ENCODE measurements around the gene GNB5. TPM values are rescaled to one million over a fixed set of nuclear protein-coding genes. Genes with fewer than 3 reads are reported as not detected.

GNB5 gene
- total RNA-seq, 1 donor from 2014 or later: 25.6 TPM

GRCh38 chr15:52086011-52086786, 105.0 kb downstream of the GNB5 start:
- no peaks in the 10 kb centered on the region for H3K27me3 ChIP-seq (ENCODE audit: insufficient read depth, low read length)
- H3K36me3 Mint-ChIP-seq (ENCODE audit: low read depth, unreplicated experiment): no peaks in the 10 kb centered on the region
- FAIRE-seq: no peak

GRCh38 chr15:52085299-52085698, 105.9 kb downstream of the GNB5 start:
- TF ChIP-seq EZH2 (IDR thresholded peaks at IDR 0.05; ENCODE audit: insufficient read depth, low read length): no peak
- TF ChIP-seq CTCF (IDR thresholded peaks at IDR 0.05; ENCODE audit: insufficient read depth, low read depth, low read length): no peak
- Histone ChIP-seq H3K4me1 (ENCODE audit: insufficient read depth, low read length) (no peaks in the 10 kb centered on the region), H3K4me2 (ENCODE audit: low read length) (no peak overlapping the region), H3K9ac (ENCODE audit: low read length) (no peak overlapping the region), H2AFZ (ENCODE audit: low read depth, low read length) (no peak overlapping the region), H3K79me2 (ENCODE audit: insufficient read depth, low read length) (no peaks in the 10 kb centered on the region), H3K36me3 (ENCODE audit: insufficient read depth, low read length) (no peaks in the 10 kb centered on the region), H3K4me3 (ENCODE audit: insufficient read depth, low read depth, low read length) (no peak overlapping the region), H3K27ac (ENCODE audit: low read depth, low read length) (no peak overlapping the region), H3K9me3 (ENCODE audit: insufficient read depth, low read depth, low read length) (peaks cover 4% of the 10 kb centered on the region), H4K20me1 (ENCODE audit: insufficient read depth, low read length) (no peaks in the 10 kb centered on the region), H3K27me3 (ENCODE audit: insufficient read depth, low read length) (no peaks in the 10 kb centered on the region)
- Mint-ChIP-seq H3K4me3 (ENCODE audit: unreplicated experiment) (no peak overlapping the region), H3K9me3 (ENCODE audit: unreplicated experiment) (peaks cover 2% of the 10 kb centered on the region), H3K27me3 (ENCODE audit: low read depth, unreplicated experiment) (no peaks in the 10 kb centered on the region), H3K36me3 (ENCODE audit: low read depth, unreplicated experiment) (no peaks in the 10 kb centered on the region), H3K27ac (ENCODE audit: unreplicated experiment) (no peak overlapping the region), H3K4me1 (ENCODE audit: low read depth, unreplicated experiment) (no peaks in the 10 kb centered on the region)
- DNase-seq (ENCODE audit: low read depth) (no peak), FAIRE-seq (no peak)

More at GRCh38 chr15:52086011-52086786, 105.0 kb downstream of the GNB5 start:
- Mint-ChIP-seq H3K4me3 (ENCODE audit: unreplicated experiment) (no peak overlapping the region), H3K4me1 (ENCODE audit: low read depth, unreplicated experiment) (no peaks in the 10 kb centered on the region), H3K9me3 (ENCODE audit: unreplicated experiment) (peaks cover 2% of the 10 kb centered on the region), H3K27me3 (ENCODE audit: low read depth, unreplicated experiment) (no peaks in the 10 kb centered on the region), H3K27ac (ENCODE audit: unreplicated experiment) (no peak overlapping the region)
- H3K4me3 ChIP-seq (ENCODE audit: insufficient read depth, low read depth, low read length): no peak overlapping the region
- TF ChIP-seq EZH2 (IDR thresholded peaks at IDR 0.05; ENCODE audit: insufficient read depth, low read length) (no peak), CTCF (IDR thresholded peaks at IDR 0.05; ENCODE audit: insufficient read depth, low read depth, low read length) (no peak)
- no peak overlapping the region for H3K4me2 ChIP-seq (ENCODE audit: low read length)
- DNase-seq (ENCODE audit: low read depth): no peak
- H3K4me1 ChIP-seq (ENCODE audit: insufficient read depth, low read length): no peaks in the 10 kb centered on the region
- peaks cover 4% of the 10 kb centered on the region for H3K9me3 ChIP-seq (ENCODE audit: insufficient read depth, low read depth, low read length)
- no peak overlapping the region for H3K9ac ChIP-seq (ENCODE audit: low read length)
- no peaks in the 10 kb centered on the region for H3K79me2 ChIP-seq (ENCODE audit: insufficient read depth, low read length)
- H4K20me1 ChIP-seq (ENCODE audit: insufficient read depth, low read length): no peaks in the 10 kb centered on the region
- no peaks in the 10 kb centered on the region for H3K36me3 ChIP-seq (ENCODE audit: insufficient read depth, low read length)
- H3K27ac ChIP-seq (ENCODE audit: low read depth, low read length): no peak overlapping the region
- H2AFZ ChIP-seq (ENCODE audit: low read depth, low read length): no peak overlapping the region

- peaks cover 4% of the 10 kb centered on the region for H3K9me3 ChIP-seq (ENCODE audit: insufficient read depth, low read depth, low read length)
Observed at GRCh38 chr15:52083603-52084002, 107.6 kb downstream of the GNB5 start.

More at GRCh38 chr15:52083603-52084002, 107.6 kb downstream of the GNB5 start:
- H3K36me3 ChIP-seq (ENCODE audit: insufficient read depth, low read length): no peaks in the 10 kb centered on the region
- no peak for TF ChIP-seq CTCF (IDR thresholded peaks at IDR 0.05; ENCODE audit: insufficient read depth, low read depth, low read length)
- no peak for TF ChIP-seq EZH2 (IDR thresholded peaks at IDR 0.05; ENCODE audit: insufficient read depth, low read length)
- no peak overlapping the region for H3K9ac ChIP-seq (ENCODE audit: low read length)
- DNase-seq (ENCODE audit: low read depth) (no peak), FAIRE-seq (no peak)
- no peaks in the 10 kb centered on the region for H3K27me3 ChIP-seq (ENCODE audit: insufficient read depth, low read length)
- Mint-ChIP-seq H3K4me1 (ENCODE audit: low read depth, unreplicated experiment) (peaks cover 12% of the 10 kb centered on the region), H3K27ac (ENCODE audit: unreplicated experiment) (no peak overlapping the region), H3K9me3 (ENCODE audit: unreplicated experiment) (no peaks in the 10 kb centered on the region), H3K27me3 (ENCODE audit: low read depth, unreplicated experiment) (no peaks in the 10 kb centered on the region), H3K36me3 (ENCODE audit: low read depth, unreplicated experiment) (no peaks in the 10 kb centered on the region), H3K4me3 (ENCODE audit: unreplicated experiment) (no peak overlapping the region)
- no peak overlapping the region for H2AFZ ChIP-seq (ENCODE audit: low read depth, low read length)
- no peak overlapping the region for H3K4me2 ChIP-seq (ENCODE audit: low read length)
- no peaks in the 10 kb centered on the region for H3K79me2 ChIP-seq (ENCODE audit: insufficient read depth, low read length)
- no peak overlapping the region for H3K4me3 ChIP-seq (ENCODE audit: insufficient read depth, low read depth, low read length)
- H4K20me1 ChIP-seq (ENCODE audit: insufficient read depth, low read length): no peaks in the 10 kb centered on the region
- no peaks in the 10 kb centered on the region for H3K4me1 ChIP-seq (ENCODE audit: insufficient read depth, low read length)
- no peak overlapping the region for H3K27ac ChIP-seq (ENCODE audit: low read depth, low read length)
